NCI-H2107 treated with DMSO at 0.1 percent for 48 hours (cell line): ENCODE measurements around the gene CEP41.

ENCODE experiments used
- DNase-seq: peaks from one replicate; lab custom pipeline; 2025; ENCODE audit not compliant: unreplicated experiment; lab: John Stamatoyannopoulos, UW

CEP41 gene

GRCh38 chr7:130369831-130370550 is 70.8 kb downstream of the CEP41 start:
- no peak for DNase-seq

GRCh38 chr7:130369110-130369711 is 71.6 kb downstream of the CEP41 start:
- no peak for DNase-seq

GRCh38 chr7:130367836-130368746 is 72.7 kb downstream of the CEP41 start:
- DNase-seq = no peak

GRCh38 chr7:130367088-130367755 is 73.6 kb downstream of the CEP41 start:
- DNase-seq = peak; percentile 20

GRCh38 chr7:130366564-130366963 is 74.3 kb downstream of the CEP41 start:
- DNase-seq = no peak

GRCh38 chr7:130365511-130366441 is 75.0 kb downstream of the CEP41 start:
- DNase-seq = peak; percentile 98

GRCh38 chr7:130365088-130365487 is 75.7 kb downstream of the CEP41 start:
- peak; percentile 92 for DNase-seq

- no peak for DNase-seq
These were observed 76.4 kb downstream of the CEP41 start for GRCh38 chr7:130364451-130364850.

GRCh38 chr7:130363026-130363847 is 77.6 kb downstream of the CEP41 start:
- no peak for DNase-seq

- no peak for DNase-seq
These were observed 78.5 kb downstream of the CEP41 start for GRCh38 chr7:130362251-130362816.

- no peak for DNase-seq
These were observed 79.1 kb downstream of the CEP41 start for GRCh38 chr7:130361681-130362080.

GRCh38 chr7:130360518-130360917 is 80.3 kb downstream of the CEP41 start:
- no peak for DNase-seq

GRCh38 chr7:130359276-130359857 is 81.4 kb downstream of the CEP41 start:
- no peak for DNase-seq

GRCh38 chr7:130358471-130358870 is 82.3 kb downstream of the CEP41 start:
- no peak for DNase-seq

GRCh38 chr7:130356876-130357611 is 83.8 kb downstream of the CEP41 start:
- no peak for DNase-seq

- DNase-seq = peak; percentile 65
These were observed 84.5 kb downstream of the CEP41 start for GRCh38 chr7:130356121-130356875.

- DNase-seq = no peak
These were observed 87.6 kb downstream of the CEP41 start for GRCh38 chr7:130353196-130353595.
